Right lobe of liver (tissue), 4 donors: ENCODE results near the gene SIM1.

Experiments
- POLR2A ChIP-seq: fragments of 450-650 bp; IDR thresholded peaks from one replicate; pipeline ENCODE4 v1.6.1; 2017; ENCODE audit warnings: antibody characterized with exemption, mild to moderate bottlenecking
- TF ChIP-seq, protein P1 (sequence below), 4 donors: fragments of 200-600 bp in 3 of 4; fragments of 450-650 bp in 1 of 4; IDR thresholded peaks; one replicate each; pipeline versions ENCODE4 v1.5.1 to v1.8.0; 2016 to 2022; ENCODE audit warnings: antibody characterized with exemption in 4 of 4, mild to moderate bottlenecking in 2 of 4
- donor health status: DM: no; HTN: no; CAD: no.
- donor health status: DM: no; HTN: no; CAD: no.
- donor health status: DM: no; HTN: yes; CAD: no.

DNA sequence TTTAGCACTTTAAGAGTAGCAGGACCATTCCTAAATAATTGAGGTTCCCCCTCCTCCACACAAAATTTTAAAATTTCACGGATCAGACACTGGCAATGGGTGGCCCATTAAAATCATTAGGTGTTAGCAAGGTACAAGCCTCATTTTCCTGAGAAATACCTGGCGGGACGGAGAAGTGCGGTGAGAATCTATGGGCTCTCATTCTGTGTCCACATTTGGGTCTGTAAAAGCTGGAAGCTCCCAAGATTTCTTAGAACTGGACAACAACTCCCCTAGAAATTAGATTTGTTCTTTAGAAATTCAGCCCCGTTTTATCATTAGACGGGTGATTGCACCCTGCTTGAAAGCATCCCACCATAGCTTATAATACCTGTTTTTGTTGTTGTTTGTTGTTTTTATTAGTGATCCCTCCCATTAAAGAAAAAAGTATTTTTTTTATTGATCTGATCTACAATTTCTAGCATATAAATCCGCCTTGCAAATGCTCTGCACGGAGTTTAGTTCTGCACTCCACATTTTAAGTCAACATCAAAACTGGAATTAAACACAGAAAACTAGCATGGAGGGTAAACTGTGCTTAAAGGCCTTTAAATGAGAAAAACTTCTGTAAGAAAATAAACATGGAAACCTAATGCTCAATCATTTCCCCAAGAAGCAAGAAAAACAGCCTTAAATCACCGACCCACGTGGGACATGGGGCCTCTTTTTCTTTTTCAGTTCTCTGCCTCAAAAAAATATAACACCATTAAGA lies 5.7 kb downstream of the SIM1 start:
- TF ChIP-seq POLR2A: no peak
- TF ChIP-seq, protein P1, sequence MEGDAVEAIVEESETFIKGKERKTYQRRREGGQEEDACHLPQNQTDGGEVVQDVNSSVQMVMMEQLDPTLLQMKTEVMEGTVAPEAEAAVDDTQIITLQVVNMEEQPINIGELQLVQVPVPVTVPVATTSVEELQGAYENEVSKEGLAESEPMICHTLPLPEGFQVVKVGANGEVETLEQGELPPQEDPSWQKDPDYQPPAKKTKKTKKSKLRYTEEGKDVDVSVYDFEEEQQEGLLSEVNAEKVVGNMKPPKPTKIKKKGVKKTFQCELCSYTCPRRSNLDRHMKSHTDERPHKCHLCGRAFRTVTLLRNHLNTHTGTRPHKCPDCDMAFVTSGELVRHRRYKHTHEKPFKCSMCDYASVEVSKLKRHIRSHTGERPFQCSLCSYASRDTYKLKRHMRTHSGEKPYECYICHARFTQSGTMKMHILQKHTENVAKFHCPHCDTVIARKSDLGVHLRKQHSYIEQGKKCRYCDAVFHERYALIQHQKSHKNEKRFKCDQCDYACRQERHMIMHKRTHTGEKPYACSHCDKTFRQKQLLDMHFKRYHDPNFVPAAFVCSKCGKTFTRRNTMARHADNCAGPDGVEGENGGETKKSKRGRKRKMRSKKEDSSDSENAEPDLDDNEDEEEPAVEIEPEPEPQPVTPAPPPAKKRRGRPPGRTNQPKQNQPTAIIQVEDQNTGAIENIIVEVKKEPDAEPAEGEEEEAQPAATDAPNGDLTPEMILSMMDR (IDR thresholded peaks at IDR 0.05): no peak
